ENCODE data around the gene SCCPDH. TPM values are rescaled to one million over a fixed set of nuclear protein-coding genes. Genes with fewer than 3 reads are reported as not detected.

The SCCPDH gene
- total and polyA plus RNA-seq, 2 of the 13 experiments (the other 11 are each of a cell fraction or from before 2014, with no cell fraction given) = 36.7 to 62.3 TPM

GRCh38 chr1:246724016-246724730 lies at the start of gene SCCPDH (continued):
- TF ChIP-seq ZBTB25 (CRISPR knock-in tag; IDR thresholded peaks at IDR 0.05) = 0 out of 2 replicates have a peak, but pooled peaks have one; percentile 14
- peak; percentile 59; the same call in 1 of the 2 replicates for TF ChIP-seq ZNF724P (CRISPR knock-in tag; IDR thresholded peaks at IDR 0.05; ENCODE audit: borderline replicate concordance)
- TF ChIP-seq ZNF407 (CRISPR knock-in tag; IDR thresholded peaks at IDR 0.05; ENCODE audit: not compliant biosample characterization) = peak; percentile 81
- no peak for TF ChIP-seq DPF2 (CRISPR knock-in tag; IDR thresholded peaks at IDR 0.05; ENCODE audit: borderline replicate concordance, low read depth)
- TF ChIP-seq SMYD3 (CRISPR knock-in tag; IDR thresholded peaks at IDR 0.05) = peak; percentile 56; the same call in 1 of the 2 replicates
- 0 out of 2 replicates have a peak, but pooled peaks have one; percentile 45 for TF ChIP-seq NR0B2 (CRISPR knock-in tag; IDR thresholded peaks at IDR 0.05)
- TF ChIP-seq AKNA (CRISPR knock-in tag; IDR thresholded peaks at IDR 0.05; ENCODE audit: borderline replicate concordance) = no peak
- no peak; the same call in 1 of the 2 replicates for TF ChIP-seq ZNF230 (CRISPR knock-in tag; IDR thresholded peaks at IDR 0.05)
- TF ChIP-seq ZFP36L1 (CRISPR knock-in tag; IDR thresholded peaks at IDR 0.05) = 0 out of 2 replicates have a peak, but pooled peaks have one; percentile 58
- TF ChIP-seq CHD2 (IDR thresholded peaks at IDR 0.05; ENCODE audit: low read depth, low read length) = no peak
- TF ChIP-seq STAT5B (CRISPR knock-in tag; IDR thresholded peaks at IDR 0.05) = no peak
- TF ChIP-seq SRSF4 (IDR thresholded peaks at IDR 0.05; ENCODE audit: low read depth, low read length, poor library complexity, severe bottlenecking) = no peak

All from HepG2 (cell line).